DMS79 treated with DMSO at 0.1 percent for 48 hours (cell line): Measurements from ENCODE around the gene VPS13D.
"Not testable (repeated sequence)": the region's sequence is repeated elsewhere in the genome, so short reads cannot be mapped to it uniquely, and the experiment has no call there.

ENCODE experiments used
- DNase-seq: peaks from one replicate; lab custom pipeline; 2025; lab: John Stamatoyannopoulos, UW

VPS13D gene

DNA sequence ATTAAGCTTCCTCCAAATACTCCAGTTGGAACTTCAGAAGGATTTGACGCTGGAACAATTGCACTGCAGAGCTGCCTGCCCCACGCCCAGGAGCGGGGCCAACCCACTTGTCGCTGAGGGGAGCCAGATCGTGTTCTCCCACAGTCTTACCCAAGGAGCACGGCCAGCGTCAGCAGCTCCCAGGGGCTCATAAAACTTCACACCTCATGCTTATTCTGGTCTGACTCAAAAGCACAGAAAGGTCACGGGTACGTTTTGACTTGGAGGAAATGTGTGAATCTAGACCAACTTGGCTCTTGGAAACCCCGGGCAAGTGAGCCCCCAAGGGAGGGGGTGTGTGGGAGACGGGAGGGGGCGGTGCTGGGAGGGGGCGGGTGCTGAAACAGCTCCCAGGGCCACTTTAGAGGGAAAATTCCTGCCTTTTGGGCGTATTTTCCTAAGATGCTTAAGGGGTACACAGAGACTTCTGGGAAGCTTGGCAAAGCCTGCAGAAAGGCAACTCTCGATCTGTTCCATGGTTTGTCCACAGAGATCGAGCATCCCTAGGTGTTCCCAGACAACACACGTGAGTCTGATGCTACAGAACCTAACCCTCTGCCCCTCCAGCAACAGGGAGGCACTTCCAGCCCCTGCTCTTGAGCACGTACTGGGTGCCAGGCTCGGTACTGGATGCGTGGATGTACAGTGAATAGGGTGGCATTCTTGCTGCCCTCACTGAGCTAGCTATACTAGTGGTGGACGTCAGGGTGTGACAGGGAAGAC is 289.3 kb downstream of the VPS13D start:
- peak; percentile 10 for DNase-seq

DNA sequence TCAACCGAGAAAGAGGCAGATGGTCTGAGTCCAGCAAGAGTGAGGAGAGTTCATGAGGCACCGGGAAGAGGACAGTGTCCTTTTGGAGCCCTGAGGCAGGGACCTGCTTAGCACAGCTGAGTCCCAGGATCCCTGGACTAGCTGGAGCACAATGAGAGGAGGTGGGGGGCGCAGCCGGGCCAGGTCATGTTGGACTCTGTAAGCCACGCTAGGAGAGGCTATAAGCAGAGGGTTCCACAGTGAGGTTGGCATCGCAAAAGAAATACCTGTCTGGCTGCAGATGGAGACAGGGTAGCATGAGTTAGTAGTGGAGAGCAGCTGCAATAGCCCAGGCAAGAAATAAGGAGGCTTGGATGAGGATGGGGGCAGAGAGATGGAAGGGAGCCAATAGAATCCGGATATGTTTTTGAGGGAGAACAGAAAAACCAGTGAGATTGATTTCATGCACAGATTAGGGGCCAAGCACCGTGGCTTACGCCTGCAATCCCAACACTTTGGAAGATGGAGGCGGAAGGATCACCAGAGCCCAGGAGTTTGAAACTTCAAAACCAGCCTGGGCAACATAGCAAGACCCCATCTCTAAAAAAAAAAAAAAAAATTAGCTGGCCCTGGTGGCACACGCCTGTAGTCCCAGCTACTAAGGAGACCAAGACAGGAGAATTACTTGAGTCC is 290.0 kb downstream of the VPS13D start:
- no peak for DNase-seq

DNA sequence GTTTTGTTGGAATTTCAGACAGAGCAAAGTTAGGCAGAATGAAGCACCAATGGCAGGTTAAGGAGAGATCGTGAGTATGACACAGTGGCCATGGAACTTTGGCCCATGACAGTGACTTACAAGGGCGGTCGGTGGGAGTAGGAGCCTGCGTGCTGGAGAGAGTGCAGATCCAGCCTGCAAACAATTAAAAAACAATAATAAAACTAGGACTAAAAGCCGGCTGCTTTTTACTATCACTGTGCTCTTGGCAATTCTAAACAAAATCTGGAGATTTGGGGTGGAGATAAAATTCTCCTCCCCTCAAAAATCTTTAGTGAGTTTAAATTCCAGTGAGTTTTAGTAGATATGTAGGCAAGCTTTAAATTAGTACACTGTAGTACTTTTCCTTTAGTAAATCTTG is 291.3 kb downstream of the VPS13D start:
- no peak for DNase-seq

DNA sequence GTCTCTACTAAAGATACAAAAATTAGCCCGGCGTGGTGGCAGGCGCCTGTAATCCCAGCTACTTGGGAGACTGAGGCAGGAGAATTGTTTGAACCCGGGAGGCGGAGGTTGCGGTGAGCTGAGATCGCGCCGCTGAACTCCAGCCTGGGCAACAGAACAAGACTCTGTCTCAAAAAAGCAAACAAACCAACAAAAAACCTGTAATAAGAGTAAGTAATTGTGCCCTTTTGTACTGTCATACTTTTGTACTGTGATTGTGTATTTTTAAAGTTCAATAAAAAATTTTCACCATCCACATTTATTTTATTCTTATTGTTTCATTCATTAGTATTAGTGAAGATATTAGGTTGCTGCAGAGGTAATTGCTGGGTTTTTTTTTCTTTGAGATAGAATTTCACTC is 292.9 kb downstream of the VPS13D start:
- not testable (repeated sequence) for DNase-seq

DNA sequence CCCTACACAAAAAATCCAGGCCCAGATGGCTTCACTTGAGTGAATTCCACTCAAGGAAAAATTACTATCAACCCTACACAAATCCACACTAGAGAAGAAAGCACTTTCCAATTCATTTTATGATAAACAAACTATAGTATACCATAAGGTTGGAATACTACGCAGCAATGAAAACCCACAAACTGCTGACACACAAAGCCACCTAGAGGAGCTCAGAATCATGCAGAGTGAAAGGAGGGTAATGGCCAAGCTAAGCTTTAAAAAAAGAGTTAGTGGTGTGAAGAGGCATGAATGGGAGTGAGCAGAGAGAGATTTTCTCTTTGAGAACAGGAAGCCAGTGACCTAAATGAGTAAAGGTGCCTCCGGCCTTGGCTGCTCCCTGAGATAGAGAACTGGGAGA is 294.4 kb downstream of the VPS13D start:
- DNase-seq, result no peak

DNA sequence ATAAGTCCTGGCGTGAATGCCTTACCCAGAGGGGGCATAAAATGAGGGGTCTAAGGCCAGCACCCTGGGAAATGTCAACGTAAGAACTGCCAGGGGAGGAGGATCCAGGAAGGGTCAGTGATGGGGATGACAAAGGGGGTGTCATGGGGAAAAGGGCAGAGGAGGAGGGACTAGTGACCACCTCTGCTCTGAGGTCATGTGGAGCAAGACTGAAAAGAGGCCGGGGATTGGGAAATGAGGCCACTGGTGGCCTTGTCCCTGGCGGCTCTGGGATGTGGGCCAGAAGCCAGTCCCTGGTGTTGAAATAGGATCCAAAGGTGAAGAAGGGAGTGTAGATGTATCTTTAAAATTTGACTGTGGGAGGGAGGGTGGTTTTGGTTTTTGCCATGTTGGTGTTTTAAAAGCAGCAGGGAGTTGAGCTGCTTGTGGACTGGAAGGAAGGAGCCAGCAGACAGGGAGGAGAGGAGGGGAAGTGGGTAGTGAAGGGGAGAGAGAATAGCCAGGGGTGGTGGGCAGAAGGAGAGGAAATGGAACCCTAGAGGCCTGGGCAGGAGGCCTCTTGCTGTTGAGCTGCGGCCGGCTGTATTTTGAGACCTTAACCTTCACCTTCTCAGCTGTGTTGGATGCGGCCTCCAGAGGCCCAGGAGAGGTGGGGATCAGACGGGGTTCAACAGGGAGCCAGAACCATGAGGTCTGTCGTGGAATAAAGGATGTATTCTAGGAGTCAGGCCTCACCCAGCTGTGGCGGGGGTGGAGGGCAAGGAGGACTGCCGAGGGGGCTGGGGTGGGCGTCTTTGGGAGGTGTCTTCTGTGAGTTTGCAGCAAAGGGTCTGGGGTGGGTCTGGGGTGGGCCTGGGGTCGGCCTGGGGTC is 295.7 kb downstream of the VPS13D start:
- no peak for DNase-seq

DNA sequence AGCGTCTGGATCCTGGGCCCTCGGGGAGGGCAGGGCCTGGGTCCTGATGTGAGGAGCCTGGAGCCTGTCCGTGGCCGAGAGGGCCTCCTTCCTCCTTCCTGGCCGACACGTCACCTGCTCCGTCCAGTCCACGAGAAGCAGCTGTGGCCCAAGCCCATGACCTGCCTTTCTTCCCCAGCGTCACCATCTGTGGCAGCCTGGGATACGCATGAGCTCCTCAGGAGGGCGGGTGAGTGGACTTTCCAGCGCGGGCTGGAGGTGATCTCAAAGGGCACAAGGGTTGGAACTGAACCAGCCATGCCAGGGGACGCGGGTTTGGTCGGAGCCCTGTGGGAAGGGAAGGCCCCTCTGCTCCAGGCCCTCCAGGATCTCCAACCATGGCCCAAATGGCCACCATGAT is 297.7 kb downstream of the VPS13D start:
- DNase-seq, result no peak

DNA sequence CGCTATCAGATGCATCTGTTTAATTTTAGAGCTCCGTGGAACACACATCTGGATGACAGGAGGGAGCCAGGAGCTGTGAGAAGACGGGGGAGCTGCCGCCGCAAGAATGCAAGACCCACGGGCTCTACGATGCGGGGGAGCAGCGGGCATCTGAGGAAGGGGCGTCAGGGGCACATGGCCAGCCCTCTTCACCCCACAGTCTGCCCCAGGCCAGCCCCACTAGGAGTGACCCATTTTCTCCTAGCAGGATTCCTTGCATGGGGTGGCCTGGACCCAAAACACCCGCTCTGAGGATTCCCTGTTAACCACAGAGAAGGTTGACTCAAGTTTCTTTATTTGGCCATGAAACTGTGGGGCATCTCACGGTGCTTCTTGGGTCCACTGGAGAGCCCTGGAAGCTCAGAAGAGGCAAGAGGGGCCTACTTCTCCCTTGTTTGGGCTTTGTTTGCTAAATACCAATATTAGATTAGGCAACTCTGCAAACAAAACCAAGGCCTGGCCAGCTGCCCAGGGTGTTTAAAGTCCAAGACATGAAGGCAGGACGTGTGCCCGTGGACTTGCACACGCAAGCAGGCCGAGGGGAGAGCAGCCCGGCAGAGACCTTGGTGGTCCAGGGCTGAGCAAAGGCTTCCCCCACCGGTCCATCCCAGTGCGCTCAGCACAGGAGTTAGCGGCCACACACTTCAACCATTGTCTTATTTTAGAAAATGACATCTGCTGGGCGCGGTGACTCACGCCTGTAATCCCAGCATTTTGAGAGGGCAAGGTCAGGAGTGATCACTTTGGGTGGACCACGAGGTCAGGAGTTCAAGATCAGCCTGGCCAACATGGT is 298.4 kb downstream of the VPS13D start:
- no peak for DNase-seq

DNA sequence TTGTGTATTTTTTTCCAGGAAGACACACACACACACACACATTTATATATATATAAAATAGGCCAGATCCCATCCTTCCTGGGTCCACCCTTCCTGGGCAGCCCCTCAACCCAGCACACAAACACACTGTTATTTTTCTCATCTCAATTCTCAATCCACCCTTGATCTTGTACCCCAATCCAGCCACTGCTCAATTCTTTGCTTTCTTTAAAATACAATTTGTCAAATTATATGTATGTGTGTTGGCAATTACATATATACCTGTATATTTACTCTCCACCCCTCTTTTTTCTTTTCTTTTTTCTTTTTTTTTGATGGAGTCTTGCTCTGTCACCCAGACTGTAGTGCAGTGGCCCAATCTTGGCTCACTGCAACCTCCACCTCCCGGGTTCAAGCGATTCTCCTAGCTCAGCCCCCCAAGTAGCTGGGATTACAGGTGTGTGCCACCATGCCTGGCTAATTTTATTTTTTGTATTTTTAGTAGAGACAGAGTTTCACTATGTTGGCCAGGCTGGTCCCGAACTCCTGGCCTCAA is 299.9 kb downstream of the VPS13D start:
- no peak for DNase-seq

DNA sequence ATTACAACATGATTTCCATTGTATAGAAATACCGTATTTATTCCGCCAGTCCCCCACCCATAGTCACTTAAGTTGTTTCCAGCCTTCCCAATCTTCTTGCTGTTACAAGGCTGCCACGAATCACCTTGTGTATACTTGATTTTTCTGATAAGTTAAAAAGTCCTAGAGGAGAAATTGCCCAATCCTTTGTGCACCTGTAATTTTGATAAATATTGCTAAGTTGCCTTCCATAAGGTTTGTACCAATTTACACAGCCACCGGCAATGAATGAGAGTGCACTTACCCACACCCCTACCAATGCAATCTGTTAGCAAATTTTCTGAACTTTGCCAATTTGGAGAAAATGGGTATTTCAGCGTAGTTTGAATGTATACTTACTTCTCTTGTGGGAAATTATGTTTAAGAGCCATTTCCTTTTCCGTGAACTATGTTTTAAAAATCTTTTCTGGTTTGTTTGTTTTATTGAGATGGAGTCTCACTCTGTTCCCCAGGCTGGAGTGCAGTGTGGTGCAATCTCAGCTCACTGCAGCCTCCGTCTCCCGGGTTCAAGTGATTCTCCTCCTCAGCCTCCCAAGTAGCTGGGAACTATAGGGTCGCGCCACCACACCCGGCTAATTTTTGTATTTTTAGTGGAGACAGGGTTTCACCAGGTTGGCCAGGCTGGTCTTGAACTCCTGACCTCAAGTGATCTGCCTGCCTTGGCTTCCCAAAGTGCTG is 300.8 kb downstream of the VPS13D start:
- no peak for DNase-seq

DNA sequence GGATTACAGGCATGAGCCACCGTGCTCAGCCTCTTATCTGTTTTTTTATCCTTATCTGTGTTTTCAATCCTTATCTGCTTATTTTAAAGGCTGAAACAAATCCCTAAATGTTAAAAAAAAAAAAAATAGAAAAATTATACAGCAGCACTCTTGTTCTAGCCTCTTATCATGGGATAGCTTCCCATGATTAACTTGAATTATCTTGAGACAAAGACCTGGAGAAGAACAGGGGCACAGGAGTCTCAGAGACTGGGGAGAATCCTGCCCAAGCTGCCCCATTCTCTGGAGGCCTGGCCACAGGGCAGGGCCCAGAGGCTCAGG is 301.3 kb downstream of the VPS13D start:
- DNase-seq, result no peak

DNA sequence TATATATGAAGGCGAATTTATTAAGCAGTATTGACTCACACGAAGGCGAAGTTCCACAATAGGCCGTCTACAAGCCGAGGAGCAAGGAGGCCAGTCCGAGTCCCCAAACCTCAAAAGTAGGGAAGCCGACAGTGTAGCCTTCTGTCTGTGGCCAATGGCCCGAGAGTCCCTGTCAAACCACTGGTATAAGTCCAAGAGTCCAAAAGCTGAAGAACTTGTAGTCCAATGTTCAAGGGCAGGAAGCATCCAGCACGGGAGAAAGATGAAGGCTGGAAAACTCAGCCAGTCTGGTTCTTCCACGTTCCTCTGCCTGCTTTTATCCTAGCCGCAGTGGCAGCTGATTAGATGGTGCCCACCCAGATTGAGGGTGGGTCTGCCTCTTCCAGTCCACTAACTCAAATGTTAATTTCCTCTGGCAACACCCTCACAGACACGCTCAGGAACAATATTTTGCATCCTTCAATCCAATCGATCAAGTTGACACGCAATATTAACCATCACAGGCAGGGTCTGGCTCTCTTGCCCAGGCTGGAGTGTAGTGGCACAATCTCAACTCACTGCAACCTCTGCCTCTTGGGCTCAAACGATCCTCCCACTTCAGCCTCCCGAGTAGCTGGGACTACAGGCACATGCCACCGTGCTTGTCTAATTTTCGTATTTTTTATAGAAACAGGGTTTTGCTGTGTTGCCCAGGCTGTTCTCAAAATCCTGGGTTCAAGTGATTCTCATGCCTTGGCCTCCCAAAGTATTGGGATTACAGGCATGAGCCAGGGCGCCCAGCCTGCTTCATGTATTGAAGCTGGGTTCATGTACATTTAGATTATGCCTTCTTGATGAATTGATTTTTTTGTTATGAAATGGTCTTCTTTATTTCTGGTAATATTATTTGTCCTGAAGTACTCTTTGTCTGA is 302.8 kb downstream of the VPS13D start:
- DNase-seq, result no peak

DNA sequence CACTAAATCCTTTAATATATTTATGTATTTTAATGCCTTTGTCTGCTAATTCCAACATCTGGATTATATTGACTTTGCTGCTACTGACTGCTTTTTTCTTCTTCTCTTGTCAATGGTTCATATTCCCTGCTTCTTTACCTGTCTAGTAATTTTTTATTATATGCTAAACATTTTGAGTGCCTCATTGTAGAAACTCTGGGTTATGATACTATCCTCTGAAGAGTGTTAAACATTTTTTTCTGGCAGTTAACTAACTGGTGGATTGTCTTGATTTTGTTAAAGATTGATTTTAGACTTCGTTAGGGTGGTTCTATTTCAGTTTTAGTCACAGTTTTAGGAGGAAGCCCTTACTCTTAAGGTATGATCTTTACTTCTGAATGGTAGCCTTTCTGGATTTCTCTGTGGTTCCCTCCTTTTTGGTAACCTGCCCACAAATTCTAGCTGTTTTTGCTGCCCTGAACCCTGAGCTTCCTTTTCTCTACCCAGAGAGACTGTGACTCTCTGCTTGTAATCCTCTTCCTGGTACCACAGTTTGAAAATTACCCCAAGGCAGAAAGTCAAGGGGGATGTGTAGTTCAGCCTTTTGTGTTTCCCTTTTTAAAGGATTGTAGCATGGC is 306.3 kb downstream of the VPS13D start:
- DNase-seq, result no peak

DNA sequence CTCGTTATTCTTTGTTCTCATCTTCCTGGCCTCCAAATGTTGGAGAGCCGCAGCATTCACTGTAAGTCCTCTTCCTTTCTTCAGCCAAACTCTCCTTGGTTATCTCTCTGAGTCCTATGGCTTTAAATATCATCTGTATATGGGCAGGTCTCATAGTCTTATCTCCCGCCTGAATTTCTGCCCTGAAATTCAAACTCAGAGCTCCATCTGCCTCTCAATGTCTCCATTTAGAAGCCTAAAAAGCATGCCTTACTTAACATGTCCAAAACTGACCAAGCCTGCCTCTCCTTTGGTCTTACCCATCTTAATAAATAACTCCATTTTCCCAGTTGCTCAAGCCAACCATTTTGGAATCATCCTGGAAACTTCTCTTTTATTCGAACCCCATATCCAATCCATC is 307.5 kb downstream of the VPS13D start:
- no peak for DNase-seq

DNA sequence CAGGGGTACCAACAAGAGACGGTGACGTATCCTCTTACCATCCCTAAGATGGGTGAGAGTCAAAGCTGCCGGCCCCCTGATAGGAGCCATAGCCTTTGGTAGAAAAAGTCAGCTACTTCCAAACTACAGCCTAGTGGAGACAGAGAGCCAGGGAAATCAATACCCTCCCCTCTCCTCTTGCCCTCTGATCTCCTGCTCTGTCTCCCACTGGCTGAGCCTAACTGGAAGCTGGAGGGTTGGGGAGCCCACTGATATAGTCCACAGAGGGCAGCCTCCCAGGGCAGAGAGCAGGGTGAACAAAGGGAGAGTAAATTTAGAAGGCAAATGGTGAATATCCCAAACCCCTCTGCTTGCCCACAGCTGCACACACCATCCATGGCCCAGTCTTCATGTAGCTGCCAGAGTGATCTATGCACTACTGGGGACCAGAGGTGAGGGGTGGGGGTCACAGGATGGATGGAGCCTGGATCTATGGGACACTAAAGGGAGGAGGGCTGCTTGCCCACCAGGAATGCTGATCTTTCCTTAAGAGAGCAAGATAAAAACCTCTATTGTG is 308.2 kb downstream of the VPS13D start:
- DNase-seq, result no peak

DNA sequence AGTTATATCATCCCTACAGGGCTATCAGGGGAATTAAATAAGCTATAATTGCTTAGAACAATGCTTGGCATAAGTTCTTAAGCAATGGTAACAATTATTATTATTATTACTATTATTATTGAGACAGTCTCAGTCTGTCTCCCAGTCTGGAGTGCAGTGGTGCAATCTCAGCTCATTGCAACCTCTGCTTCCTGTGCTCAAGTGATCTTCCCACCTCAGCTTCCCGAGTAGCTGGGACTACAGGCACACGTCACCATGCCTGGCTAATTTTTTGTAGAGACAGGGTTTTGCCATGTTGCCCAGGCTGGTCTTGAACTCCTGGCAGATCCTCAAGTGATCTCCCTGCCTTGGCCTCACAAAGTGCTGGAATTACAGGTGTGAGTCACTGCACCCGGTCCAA is 308.7 kb downstream of the VPS13D start:
- not testable (repeated sequence) for DNase-seq

DNA sequence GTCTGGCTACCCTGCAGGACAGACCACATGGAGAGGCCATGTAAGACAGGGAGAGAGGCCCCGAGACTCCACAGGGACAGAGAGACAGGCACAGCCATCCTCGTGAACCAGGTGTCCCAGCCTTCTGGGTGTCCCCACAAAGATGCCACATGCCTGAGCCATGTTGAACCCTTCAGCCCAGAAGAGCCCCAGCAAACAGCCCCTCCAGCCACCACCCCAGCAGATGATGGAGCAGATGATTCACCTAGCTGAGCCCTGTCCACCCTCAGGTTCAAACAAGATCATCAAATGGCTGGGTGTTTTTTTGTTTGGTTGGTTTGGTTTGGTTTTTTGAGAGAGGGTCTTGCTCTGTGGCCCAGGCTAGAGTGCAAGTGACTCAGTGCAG is 309.5 kb downstream of the VPS13D start:
- no peak for DNase-seq

DNA sequence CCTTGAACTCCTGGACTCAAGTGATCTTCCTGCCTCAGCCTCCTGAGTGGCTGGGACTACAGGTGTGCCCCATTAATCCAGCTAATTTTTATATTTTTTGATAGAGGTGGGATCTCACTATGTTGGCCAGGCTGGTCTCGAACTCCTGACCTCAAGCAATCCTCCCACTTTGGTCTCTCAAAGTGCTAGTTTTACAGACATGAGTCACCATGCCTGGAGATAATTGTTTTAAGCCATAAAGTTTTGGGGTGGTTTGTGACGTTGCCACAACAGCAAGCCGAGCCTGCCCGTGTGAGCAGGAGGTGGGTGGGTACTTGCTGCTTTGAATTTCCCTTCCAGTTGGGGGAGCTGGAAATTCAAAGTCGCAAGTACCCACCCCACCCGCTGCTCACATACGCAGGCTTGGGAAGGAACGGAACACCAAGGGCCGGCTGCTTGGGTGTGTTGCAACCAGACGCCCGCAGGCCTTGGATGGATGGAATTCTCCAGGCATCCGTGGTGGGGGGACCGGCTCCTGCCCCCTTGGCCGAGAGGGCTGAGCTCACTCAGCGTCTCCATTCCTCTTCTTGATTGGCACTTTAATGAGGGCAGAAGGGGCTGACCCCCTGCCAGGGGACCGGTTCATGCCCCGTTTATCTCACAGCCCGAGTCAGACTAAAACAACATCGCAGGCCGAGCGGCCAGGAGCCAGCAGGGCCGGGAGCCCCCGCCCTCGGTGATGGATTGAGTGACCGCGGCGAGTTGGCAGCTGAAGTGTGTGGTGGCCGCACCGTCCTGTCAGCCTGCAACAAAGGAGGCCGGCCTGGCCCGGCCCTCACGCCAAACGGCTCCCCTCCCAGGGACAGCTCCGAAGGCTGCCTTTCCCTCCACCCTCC is 310.1 kb downstream of the VPS13D start:
- DNase-seq, result no peak
